K562 (cell line): ENCODE results near the gene AFDN. TPM values are rescaled to one million over a fixed set of nuclear protein-coding genes. Genes with fewer than 3 reads are reported as not detected.

Source experiments
- ETV1 ChIP-seq: fragments of 450-650 bp; conservative IDR thresholded peaks from 2 replicates; pipeline ENCODE4 v1.6.1; 2016; ENCODE audit warnings: missing genetic modification characterization, control low read depth, low read depth, missing compliant biosample characterization
- FIP1L1 ChIP-seq: fragments of 200-400 bp; formaldehyde crosslinking; IDR thresholded peaks from 2 replicates; pipeline ENCODE4 v1.6.1; 2018; ENCODE audit warnings: mild to moderate bottlenecking, low read depth, low read length; ENCODE audit not compliant: poor library complexity, severe bottlenecking
- FOXP4 ChIP-seq: sonication (generic); formaldehyde crosslinking; IDR thresholded peaks from 2 replicates; pipeline ENCODE4 v1.8.0; 2022; ENCODE audit warnings: mild to moderate bottlenecking, missing genetic modification reagents, borderline replicate concordance
- MGA ChIP-seq: fragments of 450-650 bp; IDR thresholded peaks from 2 replicates; pipeline ENCODE4 v1.6.1; 2016; ENCODE audit warnings: mild to moderate bottlenecking, moderate library complexity
- MXD1 ChIP-seq: fragments of 250-450 bp; sonication (Bioruptor Pico); IDR thresholded peaks from 2 replicates; pipeline ENCODE4 v1.8.0; 2021; ENCODE audit warnings: borderline replicate concordance, mild to moderate bottlenecking, moderate library complexity; ENCODE audit not compliant: poor library complexity, severe bottlenecking
- NR2C2 ChIP-seq, 2 experiments: fragments of 200-800 bp in 1 of 2; sonication (Bioruptor generic) in 1 of 2; sonication (generic) in 1 of 2; formaldehyde crosslinking in 1 of 2; IDR thresholded peaks; 2 replicates each; pipeline versions ENCODE4 v1.6.1 to v1.8.0; 2016 to 2022; ENCODE audit warnings: mild to moderate bottlenecking in 1 of 2, missing compliant biosample characterization in 1 of 2, missing genetic modification characterization in 1 of 2, missing genetic modification reagents in 1 of 2
- STAG1 ChIP-seq: sonication (generic); formaldehyde crosslinking; IDR thresholded peaks from 2 replicates; pipeline ENCODE4 v1.5.0; 2020; ENCODE audit warnings: missing genetic modification reagents, borderline replicate concordance
- UBTF ChIP-seq, 2 experiments: IDR thresholded peaks; 2 replicates each; pipeline ENCODE4 v1.6.1; 2012; ENCODE audit warnings: improper control_type of control experiment in 2 of 2, low read depth in 2 of 2, low read length in 2 of 2, borderline replicate concordance in 1 of 2
- polyA plus RNA-seq, 8 experiments: library from polyadenylated mRNA; depleted of rRNA in 4 of 8; stranded (reverse) in 5 of 8; unstranded in 3 of 8; fragments of >200 nt; fragmentation: Nextera tagmentation in 2 of 8; fragmentation: Illumina TruSeq in 1 of 8; extraction: Ambion mirVana in 2 of 8; extraction: Trizol in 1 of 8; gene quantifications; 2 replicates each; pipeline versions ENCODE4 v1.2.1 to v1.2.3, GENCODE V29; 2011 to 2014; ENCODE audit warnings: inconsistent platforms in 1 of 8, missing spikeins in 1 of 8
- total RNA-seq, 7 experiments: library from RNA; depleted of rRNA in 6 of 7; stranded (reverse); fragments of >200 nt in 6 of 7; fragmentation: Illumina TruSeq in 2 of 7; extraction: Trizol in 2 of 7; gene quantifications; 2 replicates each; pipeline versions ENCODE4 v1.2.1 to v1.2.3, GENCODE V29; 2011 to 2021; ENCODE audit warnings: low replicate concordance in 1 of 7

AFDN gene
- total and polyA plus RNA-seq, 9 of the 15 experiments (the other 6 are each of a cell fraction or from before 2014, with no cell fraction given), result 7.2 to 129 (median 105) TPM

GRCh38 chr6:167815296-167815980 lies 11.3 kb upstream of the AFDN start (continued):
- peak; percentile 58 for TF ChIP-seq MGA
- no peak for TF ChIP-seq FIP1L1
- no peak for TF ChIP-seq NR2C2 (CRISPR knock-in tag; IDR thresholded peaks at IDR 0.05)
- TF ChIP-seq NR2C2 (tag; IDR thresholded peaks at IDR 0.05), result no peak
- TF ChIP-seq ETV1 (tag), result peak; percentile 28; the same call in 1 of the 2 replicates
- no peak for TF ChIP-seq UBTF (IDR thresholded peaks at IDR 0.05; ENCODE audit: borderline replicate concordance in 1 of 2, low read depth in 2 of 2, low read length in 2 of 2)
- no peak for TF ChIP-seq STAG1
- no peak for TF ChIP-seq MXD1 (CRISPR knock-in tag)
- no peak for TF ChIP-seq FOXP4
